Femur (tissue), 1 donor: ENCODE data around the gene CDS2.
"Not testable (repeated sequence)": the region's sequence is repeated elsewhere in the genome, so short reads cannot be mapped to it uniquely, and the experiment has no call there.

Experiments used
- DNase-seq: peaks from one replicate; pipeline ENCODE4 v3.0.0-alpha.2; 2017

Gene CDS2

GRCh38 chr20:5126512-5127203 lies at the start of gene CDS2:
TSS of gene CDS2 (plus strand) at chr20:5127008. CDS start at chr20:5127093, 85 bp downstream.
- peak; percentile 100 for DNase-seq

- no peak for DNase-seq
Observed at GRCh38 chr20:5077761-5078387, 48.9 kb upstream of the CDS2 start.

GRCh38 chr20:5078399-5078958 lies 48.3 kb upstream of the CDS2 start:
- DNase-seq: peak; percentile 60

- DNase-seq: peak; percentile 44
Observed at GRCh38 chr20:5080384-5080877, 46.4 kb upstream of the CDS2 start.

- no peak for DNase-seq
Observed at GRCh38 chr20:5085380-5085779, 41.4 kb upstream of the CDS2 start.

GRCh38 chr20:5088688-5089087 lies 38.1 kb upstream of the CDS2 start:
- no peak for DNase-seq

- peak; percentile 39 for DNase-seq
Observed at GRCh38 chr20:5090191-5090590, 36.6 kb upstream of the CDS2 start.

GRCh38 chr20:5091902-5092301 lies 34.9 kb upstream of the CDS2 start:
- no peak for DNase-seq

- DNase-seq: no peak
Observed at GRCh38 chr20:5092765-5093339, 34.0 kb upstream of the CDS2 start.

- DNase-seq: no peak
Observed at GRCh38 chr20:5095454-5095853, 31.4 kb upstream of the CDS2 start.

GRCh38 chr20:5095931-5096330 lies 30.9 kb upstream of the CDS2 start:
- no peak for DNase-seq

- DNase-seq: no peak
Observed at GRCh38 chr20:5096463-5096862, 30.3 kb upstream of the CDS2 start.

GRCh38 chr20:5099009-5099408 lies 27.8 kb upstream of the CDS2 start:
- DNase-seq: not testable (repeated sequence)

GRCh38 chr20:5099909-5100308 lies 26.9 kb upstream of the CDS2 start:
- DNase-seq: not testable (repeated sequence)

GRCh38 chr20:5100684-5101347 lies 26.0 kb upstream of the CDS2 start:
- DNase-seq: peak; percentile 68

- no peak for DNase-seq
Observed at GRCh38 chr20:5104479-5104878, 22.3 kb upstream of the CDS2 start.

- no peak for DNase-seq
Observed at GRCh38 chr20:5109276-5109675, 17.5 kb upstream of the CDS2 start.

GRCh38 chr20:5113615-5113986 lies 13.2 kb upstream of the CDS2 start:
- DNase-seq: no peak

- no peak for DNase-seq
Observed at GRCh38 chr20:5114403-5114802, 12.4 kb upstream of the CDS2 start.

GRCh38 chr20:5116875-5117274 lies 9.9 kb upstream of the CDS2 start:
- DNase-seq: no peak

GRCh38 chr20:5118220-5119142 lies 8.3 kb upstream of the CDS2 start:
- DNase-seq: no peak

- no peak for DNase-seq
Observed at GRCh38 chr20:5119143-5119434, 7.7 kb upstream of the CDS2 start.
